Endothelial cell of umbilical vein (primary cell): ENCODE measurements around the gene CTBP1. TPM values are rescaled to one million over a fixed set of nuclear protein-coding genes. Genes with fewer than 3 reads are reported as not detected.

Experiments
- BruUV-seq: library from RNA; stranded (reverse); fragments of 400-500 nt; replicated peaks from 2 replicates; lab custom pipeline; 2021; lab: Mats Ljungman, UMichigan
- CTCF ChIA-PET: fragments of 300-600, 350-600 bp; sonication (Branson Sonifier 250); formaldehyde crosslinking; loops from one replicate; lab custom pipeline; 2021; ENCODE audit warnings: antibody characterized with exemption, inconsistent platforms; lab: Charles Lee
- POLR2A ChIA-PET: fragments of 300-600, 350-600 bp; sonication (Branson Sonifier 250); formaldehyde crosslinking; loops from one replicate; lab custom pipeline; 2021; ENCODE audit warnings: antibody characterized with exemption, inconsistent platforms; lab: Charles Lee
- DNase-seq: peaks from one replicate; pipeline ENCODE4 v3.0.0-alpha.2; 2011; ENCODE audit warnings: low read depth, low spot score
- FAIRE-seq: peaks from 2 replicates; lab custom pipeline; 2011; peaks lifted over from hg19 to GRCh38; lab: Jason Lieb, UNC
- H2AFZ ChIP-seq: 2 replicates; pipeline ENCODE4 v1.6.0; 2012; ENCODE audit warnings: low read depth, low read length, control low read depth, inconsistent platforms
- H3K27ac ChIP-seq: 2 replicates; pipeline ENCODE4 v1.5.1; 2011; ENCODE audit warnings: low read depth, mild to moderate bottlenecking, control low read depth, low read length, moderate library complexity; ENCODE audit not compliant: insufficient read depth
- H3K27me3 ChIP-seq, 2 experiments: 2 replicates each; pipeline versions ENCODE4 v1.6.0 to v1.6.1; 2011; ENCODE audit warnings: low read length in 2 of 2, mixed read lengths in 1 of 2; ENCODE audit not compliant: control insufficient read depth in 2 of 2, insufficient read depth in 2 of 2
- H3K36me3 ChIP-seq, 2 experiments: 2 replicates in 1 of 2; 3 replicates in 1 of 2; pipeline ENCODE4 v1.5.1; 2011; ENCODE audit warnings: low read length in 2 of 2, mild to moderate bottlenecking in 1 of 2, moderate library complexity in 1 of 2; ENCODE audit not compliant: control insufficient read depth in 2 of 2, insufficient read depth in 2 of 2; ENCODE audit errors: extremely low read depth in 1 of 2
- H3K4me1 ChIP-seq: 3 replicates; pipeline ENCODE4 v1.5.1; 2011; ENCODE audit warnings: mild to moderate bottlenecking, low read length; ENCODE audit not compliant: control insufficient read depth, insufficient read depth; ENCODE audit errors: extremely low read depth
- H3K4me2 ChIP-seq: 2 replicates; pipeline ENCODE4 v1.6.1; 2011; ENCODE audit warnings: low read length, control low read depth, mixed read lengths; ENCODE audit not compliant: insufficient read depth
- H3K4me3 ChIP-seq, 3 experiments: fragments of 200-600 bp in 1 of 3; sonication (generic), shearing (Covaris generic) in 1 of 3; replicated peaks in 1 of 3; 2 replicates each; pipeline ENCODE4 v1.5.1; 2011 to 2016; ENCODE audit warnings: control low read depth in 3 of 3, low read length in 3 of 3, mild to moderate bottlenecking in 2 of 3, inconsistent platforms in 1 of 3, low read depth in 1 of 3, moderate library complexity in 1 of 3; ENCODE audit not compliant: insufficient read depth in 1 of 3
- H3K79me2 ChIP-seq: 2 replicates; pipeline ENCODE4 v1.6.0; 2012; ENCODE audit warnings: low read length, inconsistent platforms; ENCODE audit not compliant: control insufficient read depth, insufficient read depth
- H3K9ac ChIP-seq: replicated peaks from 2 replicates; pipeline ENCODE3; 2011; ENCODE audit warnings: low read length, control low read depth; ENCODE audit not compliant: insufficient read depth; ENCODE audit errors: extremely low read depth
- H3K9me1 ChIP-seq: replicated peaks from 3 replicates; pipeline ENCODE4 v1.6.0; 2011; ENCODE audit warnings: mild to moderate bottlenecking, low read length; ENCODE audit not compliant: control insufficient read depth, insufficient read depth; ENCODE audit errors: extremely low read depth
- H3K9me3 ChIP-seq: replicated peaks from 2 replicates; pipeline ENCODE4 v1.5.1; 2012; ENCODE audit warnings: low read length, inconsistent platforms; ENCODE audit not compliant: control insufficient read depth, insufficient read depth
- H4K20me1 ChIP-seq: replicated peaks from 2 replicates; pipeline ENCODE3; 2011; ENCODE audit warnings: mild to moderate bottlenecking, low read length; ENCODE audit not compliant: control insufficient read depth, insufficient read depth; ENCODE audit errors: extremely low read depth
- CTCF ChIP-seq, 2 donors: IDR thresholded peaks; 1 replicate in 1 of 2; 2 replicates in 1 of 2; pipeline ENCODE4 v1.5.1; 2011; ENCODE audit warnings: low read length in 2 of 2, mild to moderate bottlenecking in 2 of 2, moderate library complexity in 2 of 2, control low read depth in 1 of 2, inconsistent platforms in 1 of 2, low read depth in 1 of 2; ENCODE audit not compliant: insufficient read depth in 1 of 2; ENCODE audit errors: extremely low read depth in 1 of 2
- POLR2A ChIP-seq: IDR thresholded peaks from 2 replicates; pipeline ENCODE4 v1.6.1; 2012; ENCODE audit warnings: low read depth, mild to moderate bottlenecking, control low read depth, low read length
- POLR2AphosphoS5 ChIP-seq: IDR thresholded peaks from 2 replicates; pipeline ENCODE4 v1.6.1; 2012; ENCODE audit warnings: low read depth, mild to moderate bottlenecking, control low read depth, low read length, moderate library complexity; ENCODE audit not compliant: insufficient read depth
- dilution Hi-C: fragments of 300-500 bp; cut with MboI; formaldehyde crosslinking; loops from one replicate; pipeline ENCODE4 v1.15.0; 2019; ENCODE audit warnings: low sequenced_read_pairs; ENCODE audit not compliant: extremely low pct_ligation_motif_present
- intact Hi-C: fragments of 100-400 bp; cut with micrococcal nuclease; formaldehyde crosslinking; loops from one replicate; pipeline ENCODE4 v1.10.0; 2022
- polyA plus RNA-seq, 4 experiments: library from polyadenylated mRNA; depleted of rRNA in 3 of 4; stranded (reverse) in 3 of 4; unstranded in 1 of 4; fragments of >200 nt; gene quantifications; 2 replicates each; pipeline versions ENCODE4 v1.2.1 to v1.2.3, GENCODE V29; 2011 to 2012; ENCODE audit warnings: missing spikeins in 1 of 4
- total RNA-seq: library from RNA; stranded (reverse); gene quantifications from 2 replicates; pipeline ENCODE4 v1.2.3, GENCODE V29; 2021

Gene CTBP1
- total and polyA plus RNA-seq, 2 donors (not counting 3 experiments of a cell fraction or from before 2014, with no cell fraction given) = 165 to 167 TPM

DNA sequence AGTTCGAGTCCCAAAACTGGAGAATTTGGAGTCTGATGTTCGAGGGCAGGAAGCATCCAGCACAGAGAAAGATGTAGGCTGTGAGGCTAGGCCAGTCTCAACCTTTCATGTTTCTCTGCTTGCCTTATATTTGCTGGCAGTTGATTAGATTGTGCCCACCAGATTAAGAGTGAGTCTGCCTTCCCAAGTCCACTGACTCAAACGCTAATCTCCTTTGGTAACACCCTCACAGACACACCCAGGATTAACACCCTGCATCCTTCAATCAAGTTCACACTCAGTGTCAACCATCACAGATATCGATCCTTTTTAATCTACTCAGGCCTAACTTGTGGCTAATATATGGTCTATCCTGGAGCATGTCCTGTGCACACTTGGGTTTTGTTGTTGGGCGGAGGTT lies 22.8 kb upstream of the CTBP1 start:
- DNase-seq (no peak), FAIRE-seq (no peak)
- dilution Hi-C loops = no loop called here
- BruUV-seq = no TSS peak
- ChIA-PET CTCF (no interaction called here), POLR2A (interaction anchor here (0.6 kb wide), 1 partner anchor 13 kb away, joined by 8 read pairs; no protein-coding TSS in a partner anchor)
- TF ChIP-seq POLR2AphosphoS5 (no peak), POLR2A (no peak)
- Histone ChIP-seq H3K27me3 (no peaks in the 10 kb centered on the region), H3K4me3 (no peak overlapping the region), H3K4me1 (no peaks in the 10 kb centered on the region), H3K9me3 (no peaks in the 10 kb centered on the region), H3K27ac (no peak overlapping the region), H3K79me2 (no peaks in the 10 kb centered on the region), H3K4me2 (no peak overlapping the region), H3K9ac (no peak overlapping the region), H2AFZ (no peak overlapping the region), H3K9me1 (no peaks in the 10 kb centered on the region), H4K20me1 (no peaks in the 10 kb centered on the region), H3K36me3 (no peaks in the 10 kb centered on the region)
- intact Hi-C loops = no loop called here

- dilution Hi-C loops (no loop called here), intact Hi-C loops (no loop called here)
- FAIRE-seq (no peak), DNase-seq (no peak)
- Histone ChIP-seq H3K9ac (no peak overlapping the region), H3K36me3 (no peaks in the 10 kb centered on the region), H3K27me3 (no peaks in the 10 kb centered on the region), H2AFZ (no peak overlapping the region), H4K20me1 (no peaks in the 10 kb centered on the region), H3K4me1 (no peaks in the 10 kb centered on the region), H3K9me3 (no peaks in the 10 kb centered on the region), H3K27ac (no peak overlapping the region), H3K4me3 (no peak overlapping the region), H3K4me2 (no peak overlapping the region), H3K9me1 (no peaks in the 10 kb centered on the region), H3K79me2 (no peaks in the 10 kb centered on the region)
- no TSS peak for BruUV-seq
- TF ChIP-seq POLR2AphosphoS5 = no peak
- TF ChIP-seq CTCF (IDR thresholded peaks at IDR 0.05; ENCODE audit: extremely low read depth in 1 of 2, insufficient read depth in 1 of 2, low read depth in 1 of 2, low read length in 2 of 2) = no peak
- ChIA-PET POLR2A (no interaction called here), CTCF (interaction anchor here (0.8 to 5.6 kb wide), 8 partner anchors 11 to 138 kb away, joined by 3 to 78 read pairs (median 8); partner anchors contain the start of genes MAEA and SPON2)
These were observed 20.3 kb upstream of the CTBP1 start for GRCh38 chr4:1269209-1269608.
